Measurements from ENCODE around the gene VCL. TPM values are rescaled to one million over a fixed set of nuclear protein-coding genes. Genes with fewer than 3 reads are reported as not detected.

Gene VCL
- total and polyA plus RNA-seq, 9 of the 15 experiments (the other 6 are each of a cell fraction or from before 2014, with no cell fraction given): 29.8 to 186 (median 76.4) TPM

- no peak for TF ChIP-seq BRF2 (IDR thresholded peaks at IDR 0.05; ENCODE audit: borderline replicate concordance, insufficient read depth, insufficient read length)
- peak; percentile 33; the same call in 1 of the 2 replicates for TF ChIP-seq CC2D1A (IDR thresholded peaks at IDR 0.05)
- TF ChIP-seq CTCF (IDR thresholded peaks at IDR 0.05 in 2 of 3, conservative IDR thresholded peaks at IDR 0.05 in 1 of 3; ENCODE audit: insufficient read depth in 2 of 3, low read depth in 1 of 3, low read length in 3 of 3): 0 out of 6 replicates have a peak, but pooled peaks of 1 of the 3 experiments have one; percentile 7
- peak; percentile 64 for TF ChIP-seq PKNOX1 (IDR thresholded peaks at IDR 0.05)
- peak; percentile 29; the same call in 1 of the 2 replicates for TF ChIP-seq EP300 (IDR thresholded peaks at IDR 0.05; ENCODE audit: low read length)
- TF ChIP-seq NCOA1 (IDR thresholded peaks at IDR 0.05; ENCODE audit: low read depth): peak; percentile 67; the same call in 1 of the 2 replicates
- TF ChIP-seq EHMT2 (IDR thresholded peaks at IDR 0.05): peak; percentile 97
- peak; percentile 71 for TF ChIP-seq DPF2 (IDR thresholded peaks at IDR 0.05)
- TF ChIP-seq ARID1B (IDR thresholded peaks at IDR 0.05): peak; percentile 75
- peak; percentile 96 for TF ChIP-seq NFRKB (IDR thresholded peaks at IDR 0.05; ENCODE audit: low read depth)
- TF ChIP-seq CEBPZ (IDR thresholded peaks at IDR 0.05; ENCODE audit: borderline replicate concordance, low read depth, low read length): no peak
- peak; percentile 68 for TF ChIP-seq REST (IDR thresholded peaks at IDR 0.05; ENCODE audit: borderline replicate concordance)
- TF ChIP-seq REST (CRISPR knock-in tag; IDR thresholded peaks at IDR 0.05; ENCODE audit: low read depth): 0 out of 2 replicates have a peak, but pooled peaks have one; percentile 33
Measured at GRCh38 chr10:73991884-73992245, 6.1 kb upstream of the VCL start (continued).

Measured in K562 (cell line).